HG02610 (cell line): ENCODE data around the gene MDC1.

Experiments used
- ATAC-seq: cut with Tn5 transposase; IDR thresholded peaks from one replicate; pipeline ENCODE4 v1.9.1; 2021; ENCODE audit warnings: mild to moderate bottlenecking, moderate library complexity; ENCODE audit not compliant: unreplicated experiment

MDC1 gene

DNA sequence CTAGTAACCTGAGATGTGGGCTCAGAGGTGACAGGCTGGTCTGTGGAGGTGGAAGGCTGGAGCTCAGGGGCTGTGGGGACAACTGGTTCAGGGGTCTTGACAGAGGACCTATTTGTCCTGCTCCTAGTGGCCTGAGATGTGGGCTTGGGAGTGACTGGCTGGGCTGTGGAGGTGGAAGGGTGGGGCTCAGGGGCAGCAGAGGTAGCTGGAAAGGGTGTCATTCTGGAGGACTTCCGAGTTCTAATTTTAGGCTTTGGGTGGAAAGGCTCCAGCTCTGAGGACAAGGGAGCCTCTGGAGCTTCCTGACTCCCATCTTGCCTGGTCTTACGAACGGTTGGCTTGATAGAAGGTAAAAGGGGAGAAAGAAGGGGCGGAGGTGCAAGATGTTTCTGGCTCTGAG lies 11.5 kb downstream of the MDC1 start:
- no peak for ATAC-seq

GRCh38 chr6:30703821-30704220 lies 13.3 kb downstream of the MDC1 start:
- no peak for ATAC-seq

DNA sequence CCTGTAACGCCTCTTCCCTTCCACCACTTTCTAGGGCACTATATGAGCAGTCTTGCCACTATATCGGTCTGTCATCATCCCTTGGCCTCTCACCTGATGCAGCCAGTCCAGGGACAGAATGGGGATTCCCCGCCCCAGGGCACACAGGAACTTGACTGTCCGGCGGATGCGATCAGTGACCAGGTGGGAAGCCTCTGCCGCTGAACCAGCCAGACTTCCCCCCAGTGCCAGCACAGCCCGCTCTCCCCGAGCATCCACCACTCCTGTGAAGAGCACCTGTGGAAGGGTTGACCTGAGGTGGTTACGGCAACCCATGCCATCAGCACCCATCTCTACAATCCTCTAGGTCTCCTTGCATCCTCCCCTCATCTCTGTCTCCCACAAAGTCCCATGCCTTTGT lies 14.1 kb downstream of the MDC1 start:
- no peak for ATAC-seq

DNA sequence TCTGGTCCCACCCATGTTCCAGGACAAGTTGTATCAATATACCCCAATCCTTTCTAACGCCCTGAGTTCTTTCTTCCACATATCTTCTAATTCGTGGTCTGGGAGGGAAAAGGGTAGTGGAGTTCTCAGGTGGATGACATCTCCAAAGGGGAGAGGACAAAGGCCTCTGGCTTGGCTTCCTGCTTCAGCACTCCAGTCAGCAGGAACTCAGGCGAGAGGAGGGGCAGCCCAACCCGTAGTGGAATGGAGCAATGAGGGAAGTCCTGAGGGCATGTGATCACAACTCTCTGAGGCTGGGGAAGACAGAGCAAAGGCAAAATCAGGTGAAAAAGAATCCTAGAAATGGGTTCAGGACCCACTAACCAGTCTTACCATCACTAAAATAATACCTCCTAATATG lies 16.7 kb downstream of the MDC1 start:
- no peak for ATAC-seq

DNA sequence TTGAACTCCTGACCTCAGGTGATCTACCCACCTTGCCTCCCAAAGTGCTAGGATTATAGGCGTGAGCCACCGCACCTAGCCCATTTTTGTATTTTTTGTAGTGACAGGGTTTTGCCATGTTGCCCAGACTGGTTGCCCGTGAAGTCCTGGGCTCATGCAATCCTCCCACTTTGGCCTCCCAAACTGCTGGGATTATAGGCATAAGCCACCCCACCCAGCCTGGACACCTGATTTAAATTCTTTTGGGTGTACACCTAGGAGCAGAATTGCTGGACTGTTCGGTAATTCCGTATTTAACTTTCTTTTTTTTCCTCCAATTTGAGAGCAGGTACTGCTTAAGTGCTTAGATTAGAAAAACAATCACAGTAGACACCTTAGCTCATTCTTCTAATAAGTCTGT lies 20.6 kb downstream of the MDC1 start:
- ATAC-seq: no peak

GRCh38 chr6:30691208-30691847 lies 25.8 kb downstream of the MDC1 start:
- no peak for ATAC-seq

- ATAC-seq: peak; percentile 35
Observed at GRCh38 chr6:30690403-30691207, 26.5 kb downstream of the MDC1 start, which contains the start of gene NRM. Gene NRM, minus strand, starts transcription at chr6:30690984. Its CDS starts 10 bp downstream, at chr6:30690974.

DNA sequence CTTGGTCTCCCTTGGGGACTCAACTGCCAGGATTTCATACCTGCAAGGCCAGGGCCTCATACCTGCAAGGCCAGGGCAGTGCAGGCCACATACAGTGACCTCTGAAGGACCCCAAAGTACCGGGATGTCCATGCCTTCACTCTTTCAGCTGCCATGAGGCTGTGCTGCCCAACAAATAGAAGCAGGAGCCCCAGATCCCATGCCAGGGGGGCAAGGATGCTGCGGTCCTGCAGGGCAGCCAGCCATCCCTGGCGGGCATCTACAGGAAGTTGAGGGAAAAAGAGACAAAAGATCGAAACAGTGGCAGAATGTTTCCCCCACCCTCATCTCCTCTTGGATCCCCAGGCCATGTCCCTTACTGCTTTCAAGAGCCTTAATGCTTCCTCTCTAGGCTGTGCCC lies 27.1 kb downstream of the MDC1 start:
- ATAC-seq: no peak

DNA sequence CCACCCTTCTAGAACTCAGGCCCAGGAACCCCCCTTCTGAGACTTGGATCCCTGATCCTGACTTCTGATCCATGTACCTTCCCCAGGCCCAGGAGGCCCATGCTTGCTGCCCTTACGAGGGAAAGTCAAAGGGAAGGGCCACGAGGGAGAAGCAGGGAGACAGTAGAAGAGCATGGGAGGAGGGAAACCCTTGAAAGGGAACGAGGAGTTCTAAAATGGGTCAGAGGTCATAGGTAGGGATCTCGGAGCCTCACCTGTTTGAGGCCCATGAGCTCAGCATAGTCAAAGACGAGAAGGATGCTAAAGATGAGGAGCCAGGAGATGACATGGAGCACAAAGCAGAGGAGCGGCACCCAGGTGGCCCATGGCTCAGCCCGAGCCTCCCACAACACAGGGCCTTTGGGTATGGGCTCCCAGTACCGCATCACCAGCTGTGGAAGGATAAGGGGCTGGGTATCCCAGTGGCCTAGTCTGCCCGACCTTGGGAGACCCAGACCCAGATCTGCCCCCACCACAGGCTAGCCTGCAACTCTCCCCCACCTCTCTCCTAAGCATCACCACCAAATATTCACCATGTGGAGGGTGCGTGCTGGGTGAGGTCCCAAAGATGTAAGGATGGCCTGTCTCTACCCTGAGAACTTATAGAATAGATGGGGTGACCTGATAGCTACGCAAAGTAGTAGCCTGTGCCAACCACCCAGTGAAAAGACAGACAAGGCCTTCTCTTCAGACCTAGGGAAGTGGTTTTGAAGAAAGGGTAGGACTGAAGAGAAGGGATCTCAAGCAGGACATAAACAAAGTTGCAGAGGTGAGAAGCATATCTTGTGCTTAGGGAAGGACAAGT lies 27.8 kb downstream of the MDC1 start:
- no peak for ATAC-seq

DNA sequence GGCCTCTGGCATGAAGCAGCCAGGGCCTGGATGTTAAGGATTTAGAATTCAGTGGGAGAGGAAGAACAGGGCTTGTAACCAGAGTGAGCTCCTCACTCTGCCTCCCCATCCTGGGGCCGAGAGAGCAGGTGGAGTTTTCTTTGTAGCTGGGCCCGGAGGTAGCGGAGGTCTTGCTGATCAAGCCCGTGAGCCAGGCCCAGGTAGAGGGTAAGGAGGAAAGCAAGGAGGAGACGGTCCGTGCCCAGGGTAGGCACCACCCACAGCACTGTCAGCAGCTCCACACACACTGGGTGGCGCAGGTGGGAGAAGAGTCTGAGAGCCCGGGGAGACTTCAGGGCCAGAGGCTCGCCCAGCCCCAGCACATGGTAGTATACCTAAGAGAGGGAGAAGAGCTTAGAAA lies 28.5 kb downstream of the MDC1 start:
- ATAC-seq: no peak

DNA sequence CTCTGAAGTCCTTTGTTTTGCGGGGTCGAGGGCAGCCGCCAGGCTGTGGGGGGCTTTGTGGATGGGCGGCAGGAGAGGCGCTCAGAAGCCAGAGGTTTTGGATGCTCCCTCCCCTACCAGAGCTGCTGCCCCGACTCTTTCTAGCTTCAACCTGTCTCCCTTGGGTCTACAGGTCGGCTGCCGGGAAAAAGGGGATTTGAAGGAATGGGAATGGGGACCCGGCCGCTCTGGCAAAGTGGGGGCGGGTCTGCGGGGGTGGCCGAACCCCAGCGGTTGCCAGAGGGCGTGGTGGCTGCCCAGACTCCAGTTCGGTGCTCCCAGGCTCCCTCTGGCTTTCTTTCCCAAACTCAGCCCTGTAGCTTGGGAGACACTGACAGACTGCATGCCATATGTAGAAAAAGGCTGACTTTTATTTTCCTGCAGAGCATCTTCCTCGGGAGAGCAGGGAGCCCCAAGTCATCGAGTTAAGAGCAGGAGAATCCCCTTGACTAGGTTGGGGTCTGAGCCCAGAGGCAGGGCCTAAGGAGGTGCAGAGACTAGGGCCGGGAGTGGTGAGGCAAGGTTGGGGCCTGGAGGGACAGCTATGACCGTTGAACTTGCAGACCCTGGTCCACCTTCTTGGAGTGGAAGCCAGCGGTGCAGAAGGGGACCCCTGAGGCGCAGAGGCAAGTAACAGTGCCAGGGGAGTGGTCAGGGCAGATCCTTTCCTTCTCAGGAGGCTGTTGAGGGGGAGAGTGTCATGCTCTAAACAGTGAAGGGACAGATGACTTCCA lies 29.2 kb downstream of the MDC1 start:
- ATAC-seq: no peak

DNA sequence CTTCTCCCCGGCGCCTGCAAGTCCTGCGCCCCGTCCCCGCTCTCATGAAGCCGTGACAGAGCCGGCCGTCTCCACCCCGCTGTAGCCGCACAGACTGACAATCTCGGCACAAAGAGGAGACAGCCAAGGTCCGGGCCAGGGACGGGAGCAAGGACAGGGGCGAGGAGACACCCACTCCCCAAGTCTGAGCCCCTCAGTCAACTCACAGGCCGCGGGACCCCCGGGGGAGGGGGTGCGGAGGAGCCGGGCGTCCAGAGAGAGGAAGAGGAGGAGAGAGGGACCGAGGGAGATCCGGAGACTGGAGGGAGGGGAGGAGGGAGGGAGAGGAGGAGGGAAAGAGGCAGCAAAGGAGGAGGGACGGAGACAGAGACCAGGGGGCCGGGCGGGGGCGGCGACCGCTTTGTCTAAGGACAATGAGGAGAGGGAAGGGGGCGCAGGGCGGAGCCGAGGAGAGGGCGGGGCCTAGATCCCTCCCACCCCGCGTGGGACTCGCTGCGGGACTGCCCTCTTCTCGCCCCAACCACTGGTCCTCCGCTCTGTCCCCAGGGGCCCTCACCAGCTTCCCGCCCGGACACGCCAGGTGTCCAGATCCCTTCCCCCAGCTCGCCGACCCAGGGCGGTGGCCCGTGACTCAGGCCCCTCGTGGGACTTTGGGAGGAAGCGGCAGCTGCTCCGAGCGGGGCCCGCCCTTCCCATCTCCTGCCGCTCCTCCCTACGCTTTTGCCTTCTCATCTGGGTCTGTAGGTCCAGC lies 30.0 kb downstream of the MDC1 start:
- peak; percentile 54 for ATAC-seq

DNA sequence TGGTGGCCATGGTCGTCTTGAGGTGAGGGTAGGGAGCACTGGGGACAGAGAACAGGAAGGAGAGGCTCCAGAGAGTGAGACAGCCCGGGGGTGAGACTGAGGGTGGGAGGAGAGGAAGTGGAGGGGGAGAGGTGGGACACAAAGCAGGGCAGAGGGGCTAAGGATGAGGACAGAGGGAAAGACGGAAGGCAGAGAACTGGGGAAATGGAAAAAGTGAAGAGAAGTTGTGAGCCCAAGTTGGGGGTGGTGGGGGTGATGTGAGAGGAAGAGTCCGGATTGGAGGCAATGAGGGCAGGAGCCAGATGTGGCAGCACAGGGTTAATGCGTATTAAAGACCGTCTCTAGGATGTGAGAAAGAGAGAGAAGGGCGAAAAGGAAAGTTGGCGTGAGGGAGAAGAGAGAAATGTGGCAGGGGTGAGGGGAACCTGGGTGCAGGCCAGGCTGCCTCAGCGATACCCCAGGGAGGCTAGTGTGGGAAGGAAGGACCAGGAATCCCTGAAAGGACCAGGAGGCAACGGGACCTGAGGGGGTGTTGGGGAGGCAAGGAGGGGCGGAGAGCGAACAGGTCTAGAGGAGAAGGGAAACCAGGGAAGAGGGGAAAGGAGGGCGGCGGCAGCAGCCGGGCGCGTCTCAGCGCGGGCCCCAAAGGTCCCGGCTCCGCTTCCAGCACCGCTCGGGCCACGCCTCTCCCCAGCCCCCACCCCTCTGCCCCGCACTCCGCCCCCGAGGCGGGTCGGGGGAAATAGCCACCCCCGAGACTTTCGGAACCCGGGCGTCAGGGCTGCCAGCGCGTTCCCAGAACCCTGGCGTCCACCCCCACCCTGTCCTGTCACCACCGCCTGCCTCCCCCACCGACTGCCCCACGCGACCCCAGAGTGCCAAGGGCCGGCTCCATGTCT lies 30.8 kb downstream of the MDC1 start, which contains the start of gene PPP1R18:
PPP1R18 (minus strand) TSS at position 637 of the 899 bp plus-strand sequence; CDS start at position 10, 627 bp downstream.
- ATAC-seq: peak; percentile 12

GRCh38 chr6:30685157-30686008 lies 31.7 kb downstream of the MDC1 start:
- no peak for ATAC-seq

- no peak for ATAC-seq
Observed at GRCh38 chr6:30684386-30685156, 32.5 kb downstream of the MDC1 start.

DNA sequence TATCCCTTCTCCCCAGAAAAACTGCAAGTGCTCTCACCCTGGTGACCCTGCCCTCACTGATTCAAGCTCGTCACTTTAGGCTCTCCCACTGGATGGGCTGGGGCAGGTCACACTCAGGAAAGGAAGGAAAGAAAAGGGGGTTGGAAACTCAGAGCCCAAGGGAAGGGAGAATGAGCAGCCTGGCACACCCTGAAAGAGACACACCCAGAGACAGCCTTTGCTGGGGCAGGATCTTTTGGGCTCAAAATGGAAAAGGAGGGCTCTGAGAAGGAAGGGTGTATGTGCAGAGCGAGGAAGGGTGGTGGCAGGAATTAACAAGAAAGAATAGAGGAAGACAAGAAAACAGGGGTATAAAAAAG lies 33.1 kb downstream of the MDC1 start:
- ATAC-seq: no peak
